GM08714 (cell line): ENCODE measurements around the gene HEYL.
A peak's percentile ranks its signal among the peaks of the same experiment; 100 is the strongest.

Source experiments
- H3K4me3 ChIP-seq: fragments of 200-500 bp; sonication (Bioruptor generic); 2 replicates; pipeline ENCODE4 v1.5.1; 2014; ENCODE audit warnings: mild to moderate bottlenecking, low read length, inconsistent platforms
- ZNF274 ChIP-seq: IDR thresholded peaks from 2 replicates; pipeline ENCODE4 v1.6.1; 2012; ENCODE audit warnings: mild to moderate bottlenecking, low read depth, low read length

The HEYL gene

DNA sequence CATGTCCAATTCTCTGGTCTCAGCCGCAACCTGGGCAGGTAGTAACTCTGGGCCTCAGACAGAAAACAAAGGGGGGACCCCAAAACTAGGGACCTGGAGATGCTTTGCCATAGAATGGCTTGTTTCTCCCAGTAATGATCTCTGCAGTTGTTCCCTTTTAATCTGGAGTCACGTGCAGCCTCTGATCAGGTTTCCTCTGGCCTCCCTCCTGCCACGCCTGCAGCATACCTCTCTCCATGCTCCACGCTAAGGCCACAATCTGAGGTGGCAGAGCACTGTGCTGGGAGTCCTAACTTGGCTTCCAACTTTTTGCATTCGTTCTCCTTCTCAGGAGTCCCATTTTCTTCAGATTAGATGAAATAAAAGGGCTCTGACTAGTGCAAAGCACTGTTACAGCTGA lies 64.8 kb downstream of the HEYL start:
- TF ChIP-seq ZNF274, result no peak
- peak overlapping the region; percentile 97 for H3K4me3 ChIP-seq
